PC-3 (cell line): ENCODE results near the gene PTPRQ.

Experiments
- EZH2 ChIP-seq: fragments of 300-600 bp; sonication (generic); IDR thresholded peaks from one replicate; pipeline ENCODE4 v1.6.1; 2017; ENCODE audit warnings: antibody characterized with exemption, mild to moderate bottlenecking, low read length; ENCODE audit not compliant: unreplicated experiment
- EZH2phosphoT487 ChIP-seq: fragments of 300-600 bp; sonication (generic); IDR thresholded peaks from 2 replicates; pipeline ENCODE4 v1.6.1; 2018; ENCODE audit warnings: mild to moderate bottlenecking, antibody characterized with exemption, low read length, borderline replicate concordance
- TF ChIP-seq, protein P1 (sequence below): fragments of 300-600 bp; sonication (generic); conservative IDR thresholded peaks from 2 replicates; pipeline ENCODE4 v1.5.1; 2017; ENCODE audit warnings: antibody characterized with exemption, low read depth, mild to moderate bottlenecking, low read length

DNA sequence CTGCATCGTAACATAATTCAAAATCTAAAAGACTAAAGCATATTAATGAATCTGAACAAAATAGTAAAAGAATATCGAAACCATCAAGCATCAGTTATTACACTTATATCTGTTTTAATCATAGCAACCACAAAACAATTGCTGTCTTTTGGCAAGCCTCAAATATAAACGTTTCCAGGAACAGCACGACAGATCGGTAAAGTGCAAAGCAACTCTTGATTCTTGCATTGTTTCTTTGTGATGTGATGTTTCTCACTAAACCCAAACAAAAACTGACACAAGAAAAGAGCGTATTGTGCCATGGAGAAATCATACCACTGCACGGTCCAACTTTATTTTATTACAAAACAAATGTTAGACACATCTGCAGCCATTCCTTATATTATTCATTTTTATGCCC lies 254.2 kb downstream of the PTPRQ start:
- TF ChIP-seq, protein P1, sequence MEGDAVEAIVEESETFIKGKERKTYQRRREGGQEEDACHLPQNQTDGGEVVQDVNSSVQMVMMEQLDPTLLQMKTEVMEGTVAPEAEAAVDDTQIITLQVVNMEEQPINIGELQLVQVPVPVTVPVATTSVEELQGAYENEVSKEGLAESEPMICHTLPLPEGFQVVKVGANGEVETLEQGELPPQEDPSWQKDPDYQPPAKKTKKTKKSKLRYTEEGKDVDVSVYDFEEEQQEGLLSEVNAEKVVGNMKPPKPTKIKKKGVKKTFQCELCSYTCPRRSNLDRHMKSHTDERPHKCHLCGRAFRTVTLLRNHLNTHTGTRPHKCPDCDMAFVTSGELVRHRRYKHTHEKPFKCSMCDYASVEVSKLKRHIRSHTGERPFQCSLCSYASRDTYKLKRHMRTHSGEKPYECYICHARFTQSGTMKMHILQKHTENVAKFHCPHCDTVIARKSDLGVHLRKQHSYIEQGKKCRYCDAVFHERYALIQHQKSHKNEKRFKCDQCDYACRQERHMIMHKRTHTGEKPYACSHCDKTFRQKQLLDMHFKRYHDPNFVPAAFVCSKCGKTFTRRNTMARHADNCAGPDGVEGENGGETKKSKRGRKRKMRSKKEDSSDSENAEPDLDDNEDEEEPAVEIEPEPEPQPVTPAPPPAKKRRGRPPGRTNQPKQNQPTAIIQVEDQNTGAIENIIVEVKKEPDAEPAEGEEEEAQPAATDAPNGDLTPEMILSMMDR = no peak
- TF ChIP-seq EZH2 = no peak
- no peak for TF ChIP-seq EZH2phosphoT487
